H1 (cell line): Measurements from ENCODE around the gene MXD4. TPM values are rescaled to one million over a fixed set of nuclear protein-coding genes. Genes with fewer than 3 reads are reported as not detected.

ENCODE experiments used
- CTCF ChIA-PET: fragments of 300-600 bp; sonication (Branson Sonifier 250); formaldehyde crosslinking; loops from one replicate; lab custom pipeline; 2021; ENCODE audit not compliant: partially characterized antibody; lab: Charles Lee
- POLR2A ChIA-PET: fragments of 300-600 bp; sonication (Branson Sonifier 250); formaldehyde crosslinking; loops from one replicate; lab custom pipeline; 2021; ENCODE audit warnings: inconsistent platforms; ENCODE audit not compliant: partially characterized antibody; lab: Charles Lee
- DNase-seq, 2 experiments: peaks; one replicate each; pipeline versions ENCODE4 v3.0.0 to v3.0.0-alpha.2; 2010 to 2022; ENCODE audit warnings: low spot score in 2 of 2, low read depth in 1 of 2, mixed read lengths in 1 of 2
- FAIRE-seq: peaks from 2 replicates; lab custom pipeline; 2011; peaks lifted over from hg19 to GRCh38; lab: Jason Lieb, UNC
- H2AFZ ChIP-seq: 2 replicates; pipeline ENCODE4 v1.8.1; 2012; ENCODE audit warnings: low read length, inconsistent platforms
- H2AK5ac ChIP-seq: 2 replicates; pipeline ENCODE4 v1.6.1; 2013; ENCODE audit warnings: low read depth, low read length
- H2BK120ac ChIP-seq: replicated peaks from 2 replicates; pipeline ENCODE3; 2013; ENCODE audit warnings: low read depth, low read length, inconsistent platforms
- H2BK12ac ChIP-seq: 2 replicates; pipeline ENCODE4 v1.6.1; 2013; ENCODE audit warnings: low read depth, low read length
- H2BK15ac ChIP-seq: 2 replicates; pipeline ENCODE4 v1.6.1; 2013; ENCODE audit warnings: low read length
- H2BK20ac ChIP-seq: 2 replicates; pipeline ENCODE4 v1.6.1; 2013; ENCODE audit warnings: low read length
- H2BK5ac ChIP-seq: 2 replicates; pipeline ENCODE4 v1.6.1; 2013; ENCODE audit warnings: low read depth, low read length
- H3K14ac ChIP-seq: 2 replicates; pipeline ENCODE4 v1.6.1; 2013; ENCODE audit warnings: inconsistent platforms; ENCODE audit not compliant: insufficient read length
- H3K18ac ChIP-seq: 2 replicates; pipeline ENCODE4 v1.6.1; 2013; ENCODE audit warnings: low read length; ENCODE audit errors: extremely low read depth
- H3K23ac ChIP-seq: 2 replicates; pipeline ENCODE4 v1.6.1; 2013; ENCODE audit warnings: inconsistent platforms; ENCODE audit not compliant: insufficient read length
- H3K23me2 ChIP-seq: 2 replicates; pipeline ENCODE4 v1.6.1; 2013; ENCODE audit warnings: low read depth, low read length
- H3K27ac ChIP-seq: 2 replicates; pipeline ENCODE4 v1.6.1; 2011; ENCODE audit warnings: low read depth, low read length, inconsistent platforms
- H3K27me3 ChIP-seq, 4 experiments: replicated peaks in 1 of 4; 1 replicate in 1 of 4; 2 replicates in 3 of 4; pipeline versions ENCODE4 v1.6.1 to v1.8.1; 2011 to 2013; ENCODE audit warnings: low read length in 3 of 4, mild to moderate bottlenecking in 3 of 4, inconsistent platforms in 2 of 4, mixed read lengths in 2 of 4, moderate library complexity in 1 of 4; ENCODE audit not compliant: control insufficient read depth in 3 of 4, insufficient read depth in 3 of 4; ENCODE audit errors: extremely low read depth in 1 of 4
- H3K36me3 ChIP-seq, 4 experiments: 2 replicates each; pipeline versions ENCODE4 v1.6.1 to v1.8.1; 2011 to 2013; ENCODE audit warnings: mild to moderate bottlenecking in 4 of 4, low read length in 3 of 4, moderate library complexity in 2 of 4, control low read depth in 1 of 4, inconsistent platforms in 1 of 4; ENCODE audit not compliant: insufficient read depth in 4 of 4, control insufficient read depth in 2 of 4
- H3K4ac ChIP-seq: replicated peaks from 2 replicates; pipeline ENCODE3; 2013; ENCODE audit warnings: low read length, low read depth, mixed read lengths, inconsistent platforms; ENCODE audit not compliant: insufficient read length
- H3K4me1 ChIP-seq, 4 experiments: replicated peaks in 1 of 4; 1 replicate in 1 of 4; 2 replicates in 3 of 4; pipeline versions ENCODE4 v1.6.1 to v1.8.1; 2011 to 2013; ENCODE audit warnings: low read length in 3 of 4, inconsistent platforms in 2 of 4, mixed read lengths in 1 of 4; ENCODE audit not compliant: insufficient read depth in 4 of 4, control insufficient read depth in 3 of 4
- H3K4me2 ChIP-seq, 2 experiments: 2 replicates each; pipeline versions ENCODE4 v1.6.1 to v1.8.1; 2011 to 2013; ENCODE audit warnings: low read depth in 2 of 2, low read length in 2 of 2, control low read depth in 1 of 2, inconsistent platforms in 1 of 2, mild to moderate bottlenecking in 1 of 2; ENCODE audit not compliant: insufficient read depth in 1 of 2
- H3K4me3 ChIP-seq, 4 experiments: fragments of 200-600, 300-600 bp in 1 of 4; sonication (generic), shearing (Covaris generic), sonication (Bioruptor Twin) in 1 of 4; 2 replicates each; pipeline versions ENCODE4 v1.5.1 to v1.8.1; 2011 to 2016; ENCODE audit warnings: low read length in 4 of 4, low read depth in 3 of 4, control low read depth in 2 of 4, inconsistent platforms in 2 of 4, mild to moderate bottlenecking in 2 of 4, mixed read lengths in 1 of 4, moderate library complexity in 1 of 4; ENCODE audit not compliant: insufficient read depth in 2 of 4; ENCODE audit errors: extremely low read depth in 1 of 4
- H3K56ac ChIP-seq: replicated peaks from 2 replicates; pipeline ENCODE3; 2013; ENCODE audit warnings: low read depth, mild to moderate bottlenecking, mixed read lengths, low read length, inconsistent platforms; ENCODE audit not compliant: insufficient read length
- H3K79me1 ChIP-seq: 2 replicates; pipeline ENCODE4 v1.6.1; 2013; ENCODE audit warnings: low read depth, low read length, control low read depth
- H3K79me2 ChIP-seq, 2 experiments: 2 replicates each; pipeline versions ENCODE4 v1.6.1 to v1.8.1; 2012 to 2013; ENCODE audit warnings: low read length in 2 of 2, mild to moderate bottlenecking in 2 of 2, inconsistent platforms in 1 of 2; ENCODE audit not compliant: insufficient read depth in 2 of 2, control insufficient read depth in 1 of 2
- H3K9ac ChIP-seq, 4 experiments: replicated peaks in 1 of 4; 1 replicate in 1 of 4; 2 replicates in 3 of 4; pipeline versions ENCODE4 v1.6.1 to v1.8.1; 2011 to 2013; ENCODE audit warnings: low read depth in 3 of 4, low read length in 3 of 4, control low read depth in 2 of 4, mild to moderate bottlenecking in 2 of 4, moderate library complexity in 2 of 4, inconsistent platforms in 1 of 4; ENCODE audit errors: extremely low read depth in 1 of 4
- H3K9me3 ChIP-seq, 2 experiments: 2 replicates each; pipeline versions ENCODE4 v1.6.1 to v1.8.1; 2012 to 2013; ENCODE audit warnings: mild to moderate bottlenecking in 2 of 2, moderate library complexity in 2 of 2, control low read depth in 1 of 2, inconsistent platforms in 1 of 2, low read depth in 1 of 2, low read length in 1 of 2, mixed read lengths in 1 of 2; ENCODE audit not compliant: insufficient read depth in 2 of 2
- H4K20me1 ChIP-seq, 2 experiments: replicated peaks in 1 of 2; 2 replicates each; pipeline versions ENCODE3 to v1.8.1; 2011 to 2013; ENCODE audit warnings: inconsistent platforms in 2 of 2, low read length in 2 of 2, mild to moderate bottlenecking in 1 of 2; ENCODE audit not compliant: insufficient read depth in 2 of 2, control insufficient read depth in 1 of 2
- H4K5ac ChIP-seq: 2 replicates; pipeline ENCODE4 v1.6.1; 2013; ENCODE audit warnings: low read length, low read depth, mixed read lengths, inconsistent platforms; ENCODE audit not compliant: insufficient read length
- H4K8ac ChIP-seq: 2 replicates; pipeline ENCODE4 v1.8.0; 2013; ENCODE audit warnings: mild to moderate bottlenecking, moderate library complexity, low read length, inconsistent platforms; ENCODE audit not compliant: insufficient read depth; ENCODE audit errors: extremely low read depth
- H4K91ac ChIP-seq: replicated peaks from 2 replicates; pipeline ENCODE3; 2013; ENCODE audit warnings: low read length, mixed read lengths, inconsistent platforms; ENCODE audit not compliant: insufficient read length
- CBX5 ChIP-seq: fragments of 300-800, 300-1000 bp; sonication (generic); IDR thresholded peaks from 2 replicates; pipeline ENCODE4 v1.7.1; 2016; ENCODE audit warnings: antibody characterized with exemption, low read length, low read depth
- FOSL1 ChIP-seq: IDR thresholded peaks from 2 replicates; pipeline ENCODE4 v1.6.1; 2011; ENCODE audit warnings: mild to moderate bottlenecking, low read depth, low read length, moderate library complexity; ENCODE audit not compliant: insufficient read depth
- GABPA ChIP-seq: IDR thresholded peaks from 2 replicates; pipeline ENCODE4 v1.6.1; 2011; ENCODE audit warnings: mild to moderate bottlenecking, low read length, moderate library complexity, borderline replicate concordance; ENCODE audit not compliant: insufficient read depth
- SIN3A ChIP-seq, 2 experiments: IDR thresholded peaks in 1 of 2; conservative IDR thresholded peaks in 1 of 2; 2 replicates each; pipeline ENCODE4 v1.6.1; 2011 to 2012; ENCODE audit warnings: low read length in 2 of 2, improper control_type of control experiment in 1 of 2, low read depth in 1 of 2, mild to moderate bottlenecking in 1 of 2
- SP2 ChIP-seq: IDR thresholded peaks from 2 replicates; pipeline ENCODE4 v1.6.1; 2012; ENCODE audit warnings: mild to moderate bottlenecking, low read length, inconsistent platforms
- TAF1 ChIP-seq: IDR thresholded peaks from 2 replicates; pipeline ENCODE4 v1.6.1; 2011; ENCODE audit warnings: mild to moderate bottlenecking, low read depth, low read length
- TEAD4 ChIP-seq: IDR thresholded peaks from 2 replicates; pipeline ENCODE4 v1.6.1; 2012; ENCODE audit warnings: low read depth, low read length, inconsistent platforms, mixed read lengths
- ZNF274 ChIP-seq: IDR thresholded peaks from 2 replicates; pipeline ENCODE4 v1.7.0; 2012; ENCODE audit warnings: low read length, borderline replicate concordance; ENCODE audit errors: extremely low read depth
- WGBS, 2 experiments: shearing (Covaris generic) in 1 of 2; methylation state at CpG; one replicate each; pipeline versions ENCODE4 v1.1.6 to v1.1.7; 2013 to 2015; ENCODE audit warnings: low lambda C conversion rate in 2 of 2, mixed read lengths in 2 of 2, inconsistent platforms in 1 of 2, low coverage in 1 of 2, missing lambda C conversion rate in 1 of 2; ENCODE audit not compliant: insufficient replicate concordance in 2 of 2, insufficient coverage in 1 of 2, insufficient read length in 1 of 2; ENCODE audit errors: extremely low coverage in 1 of 2, missing lambda C conversion rate in 1 of 2; 5-methylcytosine and 5-hydroxymethylcytosine counted together
- polyA plus RNA-seq, 7 experiments: library from polyadenylated mRNA; depleted of rRNA in 3 of 7; stranded (reverse) in 5 of 7; unstranded in 2 of 7; fragments of >200 nt in 5 of 7; fragments of 200-250 nt in 2 of 7; gene quantifications; 1 replicate in 5 of 7; 2 replicates in 1 of 7; 4 replicates in 1 of 7; pipeline versions ENCODE4 v1.2.1 to v1.2.3, GENCODE V29; 2011 to 2013; ENCODE audit warnings: missing spikeins in 2 of 7, mixed read lengths in 2 of 7
- total RNA-seq: library from RNA; stranded (reverse); fragmentation: NEBNext Ultra II Directional; extraction: Animal tissue kit (Norgen Biotek cat#: 25700); gene quantifications from 2 replicates; pipeline ENCODE4 v1.2.1, GENCODE V29; 2021

Gene MXD4
- total and polyA plus RNA-seq, 2 of the 8 experiments (the other 6 are each of a cell fraction or from before 2014, with no cell fraction given) = 18.0 to 20.8 TPM

- Histone ChIP-seq H3K27ac (no peak overlapping the region), H4K8ac (no peak overlapping the region; the same call in 1 of the 2 replicates), H3K23me2 (no peaks in the 10 kb centered on the region), H3K14ac (no peak overlapping the region), H3K18ac (no peak overlapping the region), H3K79me2 (no peaks in the 10 kb centered on the region), H2BK5ac (peak overlapping the region; percentile 72), H2AK5ac (0 out of 2 replicates have a peak overlapping the region, but pooled peaks have one; percentile 28), H4K5ac (no peak overlapping the region), H3K36me3 (no peaks in the 10 kb centered on the region), H3K9ac (0 out of 7 replicates have a peak overlapping the region, but pooled peaks of 1 of the 4 experiments have one; percentile 21), H3K4ac (no peak overlapping the region), H3K56ac (no peak overlapping the region), H4K91ac (no peak overlapping the region), H4K20me1 (no peaks in the 10 kb centered on the region), H2BK15ac (no peak overlapping the region; the same call in 1 of the 2 replicates), H2BK120ac (no peak overlapping the region), H2AFZ (no peak overlapping the region), H2BK20ac (no peak overlapping the region), H3K23ac (no peak overlapping the region), H3K79me1 (no peaks in the 10 kb centered on the region; the same call in 1 of the 2 replicates), H3K4me1 (no peaks in the 10 kb centered on the region; a peak in 1 of 7 replicates), H3K4me2 (no peak overlapping the region), H2BK12ac (peak overlapping the region; percentile 69; the same call in 1 of the 2 replicates), H3K27me3 (no peaks in the 10 kb centered on the region), H3K4me3 (no peak overlapping the region), H3K9me3 (no peaks in the 10 kb centered on the region)
- CTCF ChIA-PET = interaction anchor here (2.2 kb wide), 1 partner anchor 28 kb away, joined by 6 read pairs; no protein-coding TSS in a partner anchor
- POLR2A ChIA-PET = no interaction called here
- FAIRE-seq (no peak), DNase-seq (no peak)
- TF ChIP-seq SIN3A (conservative IDR thresholded peaks at IDR 0.05 in 1 of 2, IDR thresholded peaks at IDR 0.05 in 1 of 2; ENCODE audit: low read depth in 1 of 2, low read length in 2 of 2) (no peak), TAF1 (no peak), SP2 (no peak), CBX5 (no peak), FOSL1 (no peak), GABPA (no peak), TEAD4 (no peak), ZNF274 (no peak)
- 85% methylated on average over 38 of the region's 40 CpGs; no CpG with 5 or more reads in 1 of the 2 experiments for WGBS, 2 experiments
Observed at GRCh38 chr4:2297606-2298531, 36.0 kb upstream of the MXD4 start.
